ENCODE data around the gene GOSR2. TPM values are rescaled to one million over a fixed set of nuclear protein-coding genes. Genes with fewer than 3 reads are reported as not detected.

GOSR2 gene
- polyA plus RNA-seq, 6 donors from 2014 or later: 47.7 to 82.4 (median 58.1) TPM

GRCh38 chr17:46968224-46968834 lies 45.4 kb downstream of the GOSR2 start:
- H3K27ac Mint-ChIP-seq: peak overlapping the region in 1 of 6 donors; percentile 26
- no peaks in the 10 kb centered on the region for H3K9me3 Mint-ChIP-seq
- peak overlapping the region in 1 of 8 donors; percentile 35 for H3K4me3 Mint-ChIP-seq
- ATAC-seq (ENCODE audit: low read depth in 2 of 2) (no peak), DNase-seq (no peak)
- peaks cover 8 to 31% (median 17%) of the 10 kb centered on the region in 3 donors for H3K27me3 Mint-ChIP-seq
- H3K36me3 Mint-ChIP-seq: peaks cover 20 to 34% of the 10 kb centered on the region in 2 donors
- peaks cover 0 to 5% (median 0%) of the 10 kb centered on the region in 3 donors for H3K4me1 Mint-ChIP-seq

- Mint-ChIP-seq H3K4me1 (peaks cover 0 to 5% (median 0%) of the 10 kb centered on the region in 3 donors), H3K27me3 (peaks cover 8 to 31% (median 17%) of the 10 kb centered on the region in 3 donors), H3K9me3 (no peaks in the 10 kb centered on the region), H3K36me3 (peaks cover 20 to 34% of the 10 kb centered on the region in 2 donors), H3K4me3 (no peak overlapping the region), H3K27ac (peak overlapping the region in 1 of 6 donors; percentile 39)
- DNase-seq (no peak), ATAC-seq (ENCODE audit: low read depth in 2 of 2) (no peak)
These were observed 45.9 kb downstream of the GOSR2 start for GRCh38 chr17:46968896-46969295.

GRCh38 chr17:46971647-46972300 lies 48.8 kb downstream of the GOSR2 start:
- Mint-ChIP-seq H3K4me3 (no peak overlapping the region), H3K27ac (peak overlapping the region in 1 of 6 donors; percentile 37), H3K4me1 (peaks cover 0 to 5% (median 0%) of the 10 kb centered on the region in 3 donors), H3K36me3 (peaks cover 21 to 31% of the 10 kb centered on the region in 2 donors), H3K9me3 (no peaks in the 10 kb centered on the region), H3K27me3 (peaks cover 8 to 20% (median 16%) of the 10 kb centered on the region in 3 donors)
- DNase-seq: no peak
- no peak for ATAC-seq (ENCODE audit: low read depth in 2 of 2)

GRCh38 chr17:46972346-46972745 lies 49.4 kb downstream of the GOSR2 start:
- Mint-ChIP-seq H3K27ac (peak overlapping the region in 1 of 6 donors; percentile 20), H3K27me3 (peaks cover 8 to 20% (median 16%) of the 10 kb centered on the region in 3 donors), H3K4me3 (no peak overlapping the region), H3K36me3 (peaks cover 16 to 25% of the 10 kb centered on the region in 2 donors), H3K4me1 (peaks cover 0 to 3% (median 0%) of the 10 kb centered on the region in 3 donors), H3K9me3 (no peaks in the 10 kb centered on the region)
- no peak for DNase-seq
- no peak for ATAC-seq (ENCODE audit: low read depth in 2 of 2)

- Mint-ChIP-seq H3K4me1 (peaks cover 4 to 7% (median 7%) of the 10 kb centered on the region in 3 donors), H3K4me3 (peak overlapping the region in 1 of 8 donors; percentile 29), H3K9me3 (peaks cover 0 to 1% (median 0%) of the 10 kb centered on the region in 7 donors), H3K27ac (peak overlapping the region in 2 of 6 donors; percentile 78 to 85), H3K36me3 (peaks cover 4 to 10% of the 10 kb centered on the region in 2 donors), H3K27me3 (peaks cover 15 to 24% (median 18%) of the 10 kb centered on the region in 3 donors)
- ATAC-seq (ENCODE audit: low read depth in 2 of 2) (no peak), DNase-seq (no peak)
These were observed 51.1 kb downstream of the GOSR2 start for GRCh38 chr17:46974086-46974485.

GRCh38 chr17:46975287-46975686 lies 52.3 kb downstream of the GOSR2 start:
- Mint-ChIP-seq H3K36me3 (peaks cover 4 to 10% of the 10 kb centered on the region in 2 donors), H3K4me1 (peaks cover 13% of the 10 kb centered on the region in 3 donors), H3K27ac (no peak overlapping the region), H3K4me3 (peak overlapping the region in 2 of 8 donors; percentile 2 to 66), H3K9me3 (peaks cover 0 to 1% (median 0%) of the 10 kb centered on the region in 7 donors), H3K27me3 (peaks cover 18 to 28% (median 19%) of the 10 kb centered on the region in 3 donors)
- ATAC-seq (ENCODE audit: low read depth in 2 of 2) (no peak), DNase-seq (no peak)

GRCh38 chr17:46976626-46977270 lies 53.8 kb downstream of the GOSR2 start:
- ATAC-seq (ENCODE audit: low read depth in 2 of 2): no peak
- H3K9me3 Mint-ChIP-seq: peaks cover 0 to 1% (median 0%) of the 10 kb centered on the region in 7 donors
- H3K27ac Mint-ChIP-seq: no peak overlapping the region
- H3K4me3 Mint-ChIP-seq: peak overlapping the region in 4 of 8 donors; percentile 20 to 92 (median 68)
- H3K4me1 Mint-ChIP-seq: peaks cover 18 to 19% (median 19%) of the 10 kb centered on the region in 3 donors
- no peak for DNase-seq
- peaks cover 18 to 30% (median 25%) of the 10 kb centered on the region in 3 donors for H3K27me3 Mint-ChIP-seq
- H3K36me3 Mint-ChIP-seq: peaks cover 4 to 10% of the 10 kb centered on the region in 2 donors

- Mint-ChIP-seq H3K4me3 (peak overlapping the region in 6 of 8 donors; percentile 44 to 95 (median 92)), H3K36me3 (peaks cover 4 to 9% of the 10 kb centered on the region in 2 donors), H3K4me1 (peaks cover 18 to 19% (median 19%) of the 10 kb centered on the region in 3 donors), H3K9me3 (peaks cover 0 to 1% (median 0%) of the 10 kb centered on the region in 7 donors), H3K27ac (no peak overlapping the region), H3K27me3 (peaks cover 18 to 30% (median 25%) of the 10 kb centered on the region in 3 donors)
- ATAC-seq (ENCODE audit: low read depth in 2 of 2): no peak
- no peak for DNase-seq
These were observed 54.4 kb downstream of the GOSR2 start for GRCh38 chr17:46977348-46977747.

GRCh38 chr17:46977750-46978488 lies 55.0 kb downstream of the GOSR2 start:
- Mint-ChIP-seq H3K4me3 (peak overlapping the region; percentile 44 to 95 (median 90)), H3K27ac (peak overlapping the region in 1 of 6 donors; percentile 39), H3K27me3 (peaks cover 18 to 30% (median 25%) of the 10 kb centered on the region in 3 donors), H3K36me3 (peaks cover 4% of the 10 kb centered on the region in 2 donors), H3K4me1 (peaks cover 18 to 20% (median 19%) of the 10 kb centered on the region in 3 donors), H3K9me3 (peaks cover 0 to 1% (median 0%) of the 10 kb centered on the region in 7 donors)
- ATAC-seq (ENCODE audit: low read depth in 2 of 2) (no peak), DNase-seq (no peak)

- Mint-ChIP-seq H3K36me3 (peaks cover 0 to 4% of the 10 kb centered on the region in 2 donors), H3K27me3 (peaks cover 18 to 30% (median 21%) of the 10 kb centered on the region in 3 donors), H3K4me1 (peaks cover 18 to 26% (median 19%) of the 10 kb centered on the region in 3 donors), H3K9me3 (peaks cover 0 to 1% (median 0%) of the 10 kb centered on the region in 7 donors), H3K4me3 (peak overlapping the region; percentile 44 to 95 (median 90)), H3K27ac (peak overlapping the region in 1 of 6 donors; percentile 39)
- peak; percentile 15 for DNase-seq
- peak; percentile 57 to 59 for ATAC-seq (ENCODE audit: low read depth in 2 of 2)
These were observed 55.7 kb downstream of the GOSR2 start for GRCh38 chr17:46978489-46979146.

GRCh38 chr17:46979147-46979863 lies 56.3 kb downstream of the GOSR2 start, which contains the start of gene RPRML:
RPRML (minus strand) TSS chr17:46979253; CDS start chr17:46979007, 246 bp downstream.
- Mint-ChIP-seq H3K36me3 (no peaks in the 10 kb centered on the region), H3K27me3 (peaks cover 18 to 30% (median 21%) of the 10 kb centered on the region in 3 donors), H3K4me3 (peak within 1 kb of the TSS; percentile 44 to 95 (median 90)), H3K4me1 (peaks cover 18 to 27% (median 19%) of the 10 kb centered on the region in 3 donors), H3K27ac (peak within 1 kb of the TSS in 1 of 6 donors; percentile 39), H3K9me3 (peaks cover 0 to 1% (median 0%) of the 10 kb centered on the region in 7 donors)
- peak; percentile 29 for DNase-seq
- peak; percentile 73 to 75 for ATAC-seq (ENCODE audit: low read depth in 2 of 2)

All from naive B cell (primary cell).